GM18499 (cell line): ENCODE results near the gene PCDHGB7.
"Not testable (repeated sequence)": the region's sequence is repeated elsewhere in the genome, so short reads cannot be mapped to it uniquely, and the experiment has no call there.

Experiments
- ATAC-seq: cut with Tn5 transposase; IDR thresholded peaks from one replicate; pipeline ENCODE4 v1.9.1; 2021; ENCODE audit warnings: moderate number of reproducible peaks; ENCODE audit not compliant: insufficient read depth, unreplicated experiment

PCDHGB7 gene

GRCh38 chr5:141394401-141395187 lies 22.9 kb upstream of the PCDHGB7 start:
- ATAC-seq: not testable (repeated sequence)

- ATAC-seq: peak; percentile 78
These were observed 19.5 kb upstream of the PCDHGB7 start, which contains the start of gene PCDHGB5 for GRCh38 chr5:141397756-141398551. TSS of gene PCDHGB5 (plus strand) at chr5:141397947. CDS start at chr5:141398128, 181 bp downstream.

- ATAC-seq: no peak
These were observed 18.9 kb upstream of the PCDHGB7 start for GRCh38 chr5:141398608-141399007.

GRCh38 chr5:141399555-141400258 lies 17.8 kb upstream of the PCDHGB7 start:
- ATAC-seq: no peak

- no peak for ATAC-seq
These were observed 14.8 kb upstream of the PCDHGB7 start, which contains the start of gene PCDHGA9 for GRCh38 chr5:141402553-141403243. TSS of gene PCDHGA9 (plus strand) at chr5:141402778. CDS start at chr5:141402953, 175 bp downstream.

- no peak for ATAC-seq
These were observed 14.1 kb upstream of the PCDHGB7 start for GRCh38 chr5:141403387-141403786.

- ATAC-seq: not testable (repeated sequence)
These were observed 9.5 kb upstream of the PCDHGB7 start, which contains the start of gene PCDHGB6 for GRCh38 chr5:141407790-141408505. TSS of gene PCDHGB6 (plus strand) at chr5:141408021. CDS start at chr5:141408203, 182 bp downstream.

GRCh38 chr5:141409598-141410306 lies 7.7 kb upstream of the PCDHGB7 start:
- ATAC-seq: no peak

GRCh38 chr5:141411575-141411974 lies 5.9 kb upstream of the PCDHGB7 start:
- ATAC-seq: no peak

- ATAC-seq: no peak
These were observed 4.5 kb upstream of the PCDHGB7 start, which contains the start of gene PCDHGA10 for GRCh38 chr5:141412854-141413539. TSS of gene PCDHGA10 (plus strand) at chr5:141412987. CDS start at chr5:141413176, 189 bp downstream.

- no peak for ATAC-seq
These were observed 3.9 kb upstream of the PCDHGB7 start for GRCh38 chr5:141413540-141414069.

GRCh38 chr5:141414548-141415274 lies 2.8 kb upstream of the PCDHGB7 start:
- not testable (repeated sequence) for ATAC-seq

GRCh38 chr5:141415275-141415618 lies 2.2 kb upstream of the PCDHGB7 start:
- not testable (repeated sequence) for ATAC-seq

GRCh38 chr5:141419074-141419880 lies 1.8 kb downstream of the PCDHGB7 start:
- no peak for ATAC-seq

- ATAC-seq: no peak
These were observed 3.5 kb downstream of the PCDHGB7 start, which contains the start of gene PCDHGA11 for GRCh38 chr5:141420855-141421488. TSS of gene PCDHGA11 (plus strand) at chr5:141421051. CDS start at chr5:141421228, 177 bp downstream.

- no peak for ATAC-seq
These were observed 4.0 kb downstream of the PCDHGB7 start for GRCh38 chr5:141421489-141421855.
